NCI-H460 (cell line): Measurements from ENCODE around the gene XPC. TPM values are rescaled to one million over a fixed set of nuclear protein-coding genes. Genes with fewer than 3 reads are reported as not detected.
A peak's percentile ranks its signal among the peaks of the same experiment; 100 is the strongest.

Experiments used
- DNase-seq: peaks from one replicate; pipeline ENCODE4 v3.0.0-alpha.2; 2016; ENCODE audit warnings: low read depth; ENCODE audit errors: extremely low read depth
- total RNA-seq: library from RNA; depleted of rRNA; stranded (reverse); fragments of >200 nt; shearing (Covaris generic); gene quantifications from 2 replicates; pipeline ENCODE4 v1.2.3, GENCODE V29; 2014

XPC gene
- total RNA-seq, 1 experiment from 2014 or later: 33.8 TPM

DNA sequence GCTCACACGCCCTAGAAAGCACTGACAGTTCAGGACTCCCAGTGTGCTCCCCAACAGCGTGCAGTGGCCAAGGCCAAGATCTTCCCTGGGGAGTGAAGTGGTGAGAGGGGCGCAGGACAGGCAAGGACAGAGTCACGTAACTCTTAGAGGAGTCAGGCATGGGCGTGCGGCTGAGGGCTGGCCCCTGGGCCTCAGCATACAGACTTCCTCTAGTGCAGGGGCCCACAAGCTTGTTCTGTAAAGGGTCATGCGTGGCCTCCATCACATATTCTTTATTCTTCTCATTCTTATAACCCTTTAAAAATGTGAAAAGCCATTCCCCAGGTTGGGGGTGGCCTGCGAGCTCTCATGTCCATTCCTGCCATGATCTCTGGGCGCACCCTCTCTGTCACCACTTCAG, 28.3 kb downstream of the XPC start:
- DNase-seq: no peak

DNA sequence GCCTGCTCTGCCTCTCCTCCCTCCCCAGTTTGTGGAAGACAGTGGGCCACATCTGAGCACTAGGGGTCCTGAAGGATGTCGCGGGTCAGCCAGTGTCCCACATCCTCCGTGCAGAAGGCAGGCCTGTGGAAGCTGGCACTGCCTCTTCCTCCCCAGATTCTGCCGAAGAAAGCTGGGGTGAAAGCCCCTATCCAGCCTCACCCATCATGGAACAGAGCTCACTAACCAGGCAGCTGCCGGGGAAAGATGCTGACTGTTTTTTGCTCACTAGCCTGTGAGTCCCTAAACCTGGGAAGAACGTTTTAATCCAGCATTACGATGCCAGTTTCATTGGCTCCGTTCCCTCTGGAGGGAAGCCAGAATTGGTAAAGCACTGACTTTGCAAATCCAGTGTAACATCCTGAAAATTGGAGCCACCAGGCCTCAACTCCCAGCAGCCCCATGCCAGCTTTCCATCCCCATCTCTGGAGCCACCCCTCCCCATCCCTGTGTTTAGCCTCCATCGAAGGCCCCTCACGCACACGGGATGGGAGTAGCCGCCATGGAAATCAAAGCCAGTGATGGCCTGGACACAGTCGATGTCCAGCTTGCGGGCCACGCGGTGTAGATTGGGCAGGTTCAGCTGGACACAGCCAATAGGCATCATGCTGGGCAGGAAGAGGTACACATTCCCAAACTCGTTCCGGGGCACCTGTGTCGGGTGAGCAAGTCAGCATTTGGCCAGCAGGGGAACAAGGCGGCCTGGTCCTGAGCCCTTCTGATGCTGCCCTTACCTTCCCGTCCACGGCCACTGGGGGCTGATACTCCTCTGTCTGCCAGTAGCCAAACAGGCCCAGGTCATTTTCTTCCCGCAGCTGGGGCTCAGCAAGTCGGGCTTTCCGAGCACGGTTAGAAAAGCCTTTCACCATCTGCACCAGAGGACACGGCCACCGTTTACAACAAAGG, 30.1 kb downstream of the XPC start:
- no peak for DNase-seq

DNA sequence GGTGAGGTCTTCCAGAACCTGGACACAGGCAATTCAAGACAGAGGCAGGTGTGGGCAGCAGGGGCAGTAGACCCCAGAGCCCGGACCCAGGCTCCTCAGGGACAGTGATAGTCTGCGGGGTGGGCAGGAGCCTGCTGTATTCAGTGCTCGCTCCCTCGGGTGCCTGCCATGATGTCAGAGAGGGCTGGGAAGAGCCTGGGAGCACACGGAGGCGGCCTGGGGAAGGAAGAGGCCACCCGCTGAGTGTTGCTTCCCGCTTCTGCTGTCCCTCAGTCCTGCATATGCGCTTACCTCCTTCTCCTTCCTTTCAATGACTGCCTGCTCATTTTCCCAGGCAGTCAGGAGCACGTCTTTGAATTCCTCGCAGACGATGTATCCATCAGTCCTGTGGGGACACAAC, 30.8 kb downstream of the XPC start:
- DNase-seq: no peak

DNA sequence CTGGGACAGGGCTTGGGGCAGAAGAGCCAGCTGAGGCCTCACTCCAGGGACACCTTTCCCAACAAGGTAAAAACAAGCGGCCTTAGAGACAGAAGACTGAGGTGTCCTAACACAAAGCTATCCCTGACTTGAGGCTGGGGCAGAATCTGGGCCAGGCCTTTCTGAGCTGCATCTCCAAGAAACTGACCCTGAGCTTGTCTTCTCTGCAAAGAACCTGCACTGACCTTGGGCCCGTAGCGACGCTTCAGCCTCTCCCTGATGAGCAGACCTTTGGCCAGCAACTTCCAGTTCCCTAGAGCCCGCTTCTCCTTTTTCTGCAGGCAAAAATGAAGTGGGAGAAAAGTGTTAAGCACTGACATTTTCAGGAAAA, 31.4 kb downstream of the XPC start:
- DNase-seq: no peak

GRCh38 chr3:14146381-14147065, 31.9 kb downstream of the XPC start:
- DNase-seq: no peak

DNA sequence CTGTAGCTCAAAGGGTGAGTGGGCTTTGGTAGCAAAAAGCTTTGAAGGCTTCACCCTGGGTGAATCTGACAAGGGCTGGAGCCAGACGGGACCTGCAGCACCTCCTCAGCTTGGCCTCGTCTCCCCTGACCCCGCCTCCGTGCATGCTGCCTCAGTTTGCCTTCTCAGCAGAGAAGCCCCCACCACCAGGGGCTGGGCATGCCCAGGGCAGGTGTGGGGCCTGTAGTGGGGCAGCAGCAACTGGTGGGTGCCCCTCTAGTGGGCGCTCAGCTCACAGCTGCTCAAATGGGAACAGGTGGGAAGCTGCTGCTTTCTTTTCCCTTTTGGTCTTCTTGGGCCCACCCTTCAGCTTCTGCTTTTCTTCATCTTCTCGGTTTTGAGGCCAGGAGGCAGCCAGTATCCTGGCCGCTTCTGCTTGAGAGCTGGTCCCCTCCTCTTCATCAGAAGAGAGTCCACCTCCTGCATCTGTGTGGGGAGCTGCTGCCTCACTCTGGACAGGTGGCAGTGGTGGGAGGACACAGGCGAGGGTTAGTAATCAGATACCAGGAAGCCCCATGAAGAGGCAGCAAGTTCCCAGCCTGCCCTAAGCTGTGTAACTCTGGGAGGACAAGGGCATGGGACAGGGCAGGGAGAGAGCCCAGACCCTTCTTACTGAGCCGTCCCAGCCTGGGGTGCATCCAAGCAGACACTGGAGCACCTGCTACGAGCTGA, 32.6 kb downstream of the XPC start:
- DNase-seq: no peak

- no peak for DNase-seq
These were observed 33.2 kb downstream of the XPC start for GRCh38 chr3:14145236-14145635.

DNA sequence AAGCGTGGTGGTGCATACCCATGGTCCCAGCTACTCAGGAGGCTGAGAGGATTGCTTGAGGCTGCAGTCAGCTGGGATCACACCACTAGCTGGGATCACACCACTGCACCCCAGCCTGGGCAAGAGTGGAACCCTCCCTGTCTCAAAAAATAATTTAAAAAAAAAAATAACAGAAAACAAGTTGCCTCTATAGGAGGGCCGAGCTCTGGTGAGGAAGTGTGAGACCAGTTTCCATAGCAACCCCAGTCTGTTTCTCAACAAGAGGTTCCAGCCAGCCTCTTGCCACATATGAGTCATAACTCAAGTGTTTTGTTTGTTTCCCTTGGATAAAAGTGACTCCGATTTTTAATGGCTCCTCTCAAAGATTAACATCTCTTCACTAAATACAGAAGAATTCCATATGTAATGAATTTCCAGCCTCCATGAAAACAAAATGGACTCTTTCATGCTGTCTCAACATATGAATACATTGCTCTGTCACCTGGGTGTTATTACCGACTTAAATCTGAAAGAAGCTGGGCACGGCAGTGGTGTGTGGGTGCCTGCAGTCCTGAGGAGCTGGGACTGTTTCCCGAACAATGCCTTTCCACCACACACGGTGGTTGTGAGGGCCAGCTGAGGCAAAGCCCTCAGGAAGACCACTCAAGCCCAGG, 33.9 kb downstream of the XPC start:
- DNase-seq: peak; percentile 91

DNA sequence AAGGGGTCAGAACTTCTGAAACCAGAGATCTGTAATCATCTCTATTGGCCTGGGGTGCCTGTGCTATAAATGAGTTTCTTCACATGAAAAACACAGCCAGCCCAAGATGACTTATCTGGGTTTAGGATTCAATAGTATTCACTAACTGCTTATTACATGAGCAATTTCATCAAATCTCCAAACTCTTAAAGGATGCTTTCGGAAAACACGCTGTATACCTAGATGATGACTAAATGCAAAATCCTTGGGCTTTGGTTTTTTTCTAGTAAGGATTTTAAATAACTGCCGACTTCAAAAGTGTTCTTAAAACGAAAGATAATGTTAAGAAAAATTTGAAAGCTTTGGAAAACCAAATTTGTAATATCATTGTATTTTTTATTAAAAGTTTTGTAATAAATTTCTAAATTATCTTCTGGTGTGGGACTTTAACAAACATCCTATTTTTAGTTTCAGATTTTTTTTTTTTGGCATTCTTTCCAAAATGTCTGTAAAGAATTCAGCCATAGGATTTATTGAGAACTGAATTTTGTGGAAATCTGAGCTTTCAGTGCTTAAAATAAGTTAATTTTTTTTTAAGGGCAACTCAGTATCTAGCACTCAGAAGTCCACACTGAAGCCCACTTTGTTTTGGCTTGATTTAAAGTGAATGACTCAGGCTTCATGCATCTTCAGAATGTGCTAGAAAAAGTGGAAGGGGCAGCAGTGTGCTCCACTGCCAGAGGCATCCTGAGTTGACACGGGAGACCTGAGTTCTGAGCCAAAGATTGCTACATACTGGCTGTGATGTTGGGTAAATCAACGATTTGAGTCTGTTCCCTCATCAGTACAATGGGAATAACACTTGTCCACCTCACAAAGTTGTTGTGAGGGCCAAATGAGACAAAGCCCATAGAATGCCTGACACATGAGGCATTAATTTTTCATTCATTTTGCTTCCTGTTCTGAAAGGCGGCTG, 34.9 kb downstream of the XPC start:
- DNase-seq: peak; percentile 54

DNA sequence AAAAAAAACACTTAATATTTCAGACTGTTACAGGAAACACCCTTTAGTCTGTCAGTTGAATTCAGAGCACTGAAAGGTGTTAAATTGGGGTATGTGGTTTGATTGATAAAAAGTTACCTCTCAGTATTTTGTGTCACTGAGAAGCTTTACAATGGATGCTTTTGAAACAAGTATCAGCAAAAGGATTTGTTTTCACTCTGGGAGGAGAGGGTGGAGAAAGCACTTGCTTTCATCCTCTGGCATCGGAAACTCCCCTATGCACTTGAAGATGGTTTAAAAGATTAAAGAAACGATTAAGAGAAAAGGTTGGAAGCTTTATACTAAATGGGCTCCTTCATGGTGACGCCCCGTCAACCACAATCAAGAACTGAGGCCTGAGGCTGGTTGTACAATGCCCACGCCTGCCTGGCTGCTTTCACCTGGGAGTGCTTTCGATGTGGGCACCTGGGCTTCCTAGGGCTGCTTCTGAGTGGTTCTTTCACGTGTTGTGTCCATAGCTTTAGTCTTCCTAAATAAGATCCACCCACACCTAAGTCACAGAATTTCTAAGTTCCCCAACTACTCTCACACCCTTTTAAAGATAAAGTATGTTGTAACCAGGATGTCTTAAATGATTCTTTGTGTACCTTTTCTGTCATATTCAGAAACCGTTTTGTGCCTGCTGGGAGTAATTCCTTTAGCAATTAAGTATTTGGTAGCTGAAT, 35.7 kb downstream of the XPC start:
- no peak for DNase-seq

- DNase-seq: no peak
These were observed 36.6 kb downstream of the XPC start for GRCh38 chr3:14141602-14142341.

DNA sequence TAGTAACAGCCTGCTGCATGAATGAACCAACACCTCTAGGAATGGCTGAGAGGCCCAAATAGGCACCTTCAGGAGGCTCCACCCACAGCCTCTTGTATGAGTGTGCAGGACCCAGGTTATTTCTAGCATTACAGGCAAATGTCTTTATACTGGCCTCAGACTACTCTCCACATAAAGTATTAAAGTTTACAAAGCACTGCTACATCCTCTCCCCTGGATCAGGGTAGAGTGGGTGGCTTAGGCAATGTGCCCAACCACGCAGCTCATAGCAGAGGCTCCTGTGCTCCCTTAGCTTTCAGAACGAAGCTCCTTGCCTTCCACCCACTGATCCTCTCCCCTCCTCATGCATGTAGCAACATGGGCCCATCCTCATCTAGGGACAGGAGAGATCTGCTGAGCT, 37.3 kb downstream of the XPC start:
- no peak for DNase-seq

- DNase-seq: no peak
These were observed 37.7 kb downstream of the XPC start for GRCh38 chr3:14140668-14141067.

GRCh38 chr3:14139771-14140170, 38.6 kb downstream of the XPC start:
- DNase-seq: no peak

DNA sequence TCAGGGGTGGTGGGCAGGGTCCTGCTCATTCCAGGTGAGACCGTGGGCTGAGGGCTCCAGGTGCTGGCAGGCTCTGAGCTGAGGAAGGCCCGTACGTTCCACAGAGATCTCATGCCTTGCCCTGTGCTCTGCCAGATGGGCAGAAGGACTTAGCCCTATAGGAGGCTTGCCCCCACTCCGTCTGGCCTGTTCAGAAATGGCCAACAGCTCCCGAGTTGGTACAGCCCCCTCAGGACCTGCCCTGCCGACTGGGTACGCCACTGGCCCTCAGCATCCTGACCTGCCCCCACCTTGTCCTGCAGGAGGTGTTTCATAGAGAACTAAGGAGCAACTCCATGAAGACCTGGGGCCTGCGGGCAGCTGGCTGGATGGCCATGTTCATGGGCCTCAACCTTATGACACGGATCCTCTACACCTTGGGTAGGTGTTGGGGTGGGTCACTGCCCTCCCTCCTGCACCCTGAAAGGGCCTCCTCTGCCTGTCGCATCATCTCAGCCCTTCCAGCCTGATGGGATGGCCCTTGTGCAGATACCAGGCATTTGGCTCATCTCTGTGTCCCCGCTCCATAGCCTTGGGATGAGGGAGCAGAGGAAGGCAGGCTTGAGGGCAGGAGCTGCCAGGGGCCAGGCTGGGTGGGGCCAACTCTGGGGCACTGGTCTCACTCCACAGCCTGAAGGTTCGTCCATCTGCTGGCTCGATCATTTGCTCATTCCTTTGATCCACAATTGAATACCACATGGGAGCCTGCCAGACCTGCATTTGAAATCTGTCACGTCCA, 39.3 kb downstream of the XPC start:
- DNase-seq: no peak

DNA sequence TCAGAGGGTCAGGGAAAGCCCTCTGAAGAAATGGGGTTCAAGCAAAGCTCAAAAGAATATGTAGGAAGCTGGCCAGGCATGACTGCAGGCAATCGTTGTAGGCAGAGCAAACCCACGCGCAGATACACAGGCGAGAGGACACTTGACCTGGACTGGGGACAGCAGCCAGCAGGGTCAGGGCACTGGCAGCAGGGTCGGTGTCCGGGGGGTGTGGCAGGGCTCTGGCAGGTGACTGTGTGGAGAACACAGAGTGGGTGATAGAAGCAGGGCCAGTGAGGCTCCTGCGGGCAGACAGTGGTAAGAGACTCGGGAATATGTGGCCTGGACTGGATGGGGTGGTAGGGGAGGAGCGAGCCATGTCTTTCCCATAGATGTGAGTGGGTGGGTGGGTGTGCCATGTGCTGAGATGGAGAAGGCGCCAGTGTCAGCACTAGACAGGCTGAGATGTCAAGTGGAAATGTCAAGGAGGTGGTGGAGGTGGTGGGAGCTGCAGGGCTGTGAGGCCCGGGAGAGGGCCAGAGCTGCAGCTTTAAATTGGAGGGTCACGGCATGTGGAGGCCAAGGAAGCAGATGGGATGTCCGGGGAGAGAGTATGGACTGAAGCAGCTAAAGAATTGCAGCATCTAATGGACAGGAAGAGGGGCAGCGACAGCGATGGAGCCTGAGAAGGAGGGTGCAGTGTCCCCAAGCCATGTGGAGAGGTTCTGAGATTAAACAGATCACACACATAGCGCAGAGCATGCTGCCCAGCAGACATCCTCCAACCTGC, 40.1 kb downstream of the XPC start:
- DNase-seq: no peak

- DNase-seq: no peak
These were observed 41.0 kb downstream of the XPC start for GRCh38 chr3:14137445-14137844.
